OCI-LY3 (cell line): ENCODE results near the gene ZNF516.

Experiments
- H2AFZ ChIP-seq: fragments of 200-600, 300-600 bp; shearing (Covaris generic); 2 replicates; pipeline ENCODE4 v1.6.0; 2014; ENCODE audit warnings: antibody characterized with exemption, low read depth, low read length
- H3K27ac ChIP-seq: fragments of 200-600, 300-600 bp; sonication (generic); 2 replicates; pipeline ENCODE4 v1.5.1; 2014; ENCODE audit warnings: mild to moderate bottlenecking, low read length, moderate library complexity, mixed read lengths
- H3K27me3 ChIP-seq: fragments of 200-600, 300-600 bp; sonication (generic); 2 replicates; pipeline ENCODE4 v1.6.1; 2014; ENCODE audit warnings: low read depth, low read length, mixed read lengths
- H3K36me3 ChIP-seq: fragments of 200-600, 300-600 bp; sonication (generic); replicated peaks from 2 replicates; pipeline ENCODE3; 2014; ENCODE audit warnings: low read depth, low read length, mixed read lengths
- H3K4me1 ChIP-seq: fragments of 300-600, 200-600 bp; sonication (generic); 2 replicates; pipeline ENCODE4 v1.6.1; 2014; ENCODE audit warnings: low read length, mixed read lengths
- H3K4me2 ChIP-seq: fragments of 200-600, 300-600 bp; sonication (generic); 2 replicates; pipeline ENCODE4 v1.6.1; 2014; ENCODE audit warnings: low read length, mixed read lengths
- H3K4me3 ChIP-seq: fragments of 300-600, 200-600 bp; sonication (generic); 2 replicates; pipeline ENCODE4 v1.5.1; 2014; ENCODE audit warnings: antibody characterized with exemption, mild to moderate bottlenecking, low read length, moderate library complexity
- H3K79me2 ChIP-seq: fragments of 300-600, 200-600 bp; shearing (Covaris generic); 2 replicates; pipeline ENCODE4 v1.6.1; 2014; ENCODE audit warnings: mild to moderate bottlenecking, low read length, mixed read lengths
- H3K9ac ChIP-seq: fragments of 300-600, 200-600 bp; shearing (Covaris generic); 2 replicates; pipeline ENCODE4 v1.6.0; 2014; ENCODE audit warnings: mild to moderate bottlenecking, low read length, moderate library complexity
- H3K9me3 ChIP-seq: fragments of 200-600, 300-600 bp; shearing (Covaris generic); 2 replicates; pipeline ENCODE4 v1.6.1; 2014; ENCODE audit warnings: low read length, mixed read lengths; ENCODE audit not compliant: insufficient read depth
- H4K20me1 ChIP-seq: fragments of 200-600, 300-600 bp; sonication (generic); 2 replicates; pipeline ENCODE4 v1.6.1; 2016; ENCODE audit warnings: low read length, mixed read lengths; ENCODE audit not compliant: insufficient read depth
- CTCF ChIP-seq: fragments of 200-600, 300-600 bp; sonication (generic); IDR thresholded peaks from 2 replicates; pipeline ENCODE4 v1.5.1; 2014; ENCODE audit warnings: antibody characterized with exemption, low read length, low read depth
- EZH2phosphoT487 ChIP-seq: fragments of 200-600 bp; shearing (Covaris generic); IDR thresholded peaks from 2 replicates; pipeline ENCODE4 v1.6.1; 2018; ENCODE audit warnings: antibody characterized with exemption, mixed run types, low read depth

Gene ZNF516

GRCh38 chr18:76394780-76395476, 100.1 kb downstream of the ZNF516 start:
- Histone ChIP-seq H3K36me3 (no peaks in the 10 kb centered on the region), H3K9ac (no peak overlapping the region), H4K20me1 (no peaks in the 10 kb centered on the region), H3K27ac (no peak overlapping the region), H3K4me3 (no peak overlapping the region), H3K4me2 (no peak overlapping the region), H3K27me3 (0 out of 2 replicates have a peak, but pooled peaks cover 8% of the 10 kb centered on the region), H3K9me3 (no peaks in the 10 kb centered on the region), H3K79me2 (no peaks in the 10 kb centered on the region), H3K4me1 (no peaks in the 10 kb centered on the region), H2AFZ (no peak overlapping the region)
- no peak for TF ChIP-seq EZH2phosphoT487
- TF ChIP-seq CTCF: no peak

- Histone ChIP-seq H3K79me2 (no peaks in the 10 kb centered on the region), H3K27ac (no peak overlapping the region), H4K20me1 (no peaks in the 10 kb centered on the region), H3K36me3 (no peaks in the 10 kb centered on the region), H3K9me3 (no peaks in the 10 kb centered on the region), H3K27me3 (0 out of 2 replicates have a peak, but pooled peaks cover 6% of the 10 kb centered on the region), H3K9ac (no peak overlapping the region), H3K4me1 (no peaks in the 10 kb centered on the region), H3K4me3 (no peak overlapping the region), H3K4me2 (no peak overlapping the region), H2AFZ (no peak overlapping the region)
- TF ChIP-seq CTCF (no peak), EZH2phosphoT487 (no peak)
These were observed 102.7 kb downstream of the ZNF516 start for GRCh38 chr18:76392349-76392748.

- Histone ChIP-seq H3K4me2 (no peak overlapping the region), H3K4me1 (no peaks in the 10 kb centered on the region), H3K9ac (no peak overlapping the region), H3K4me3 (no peak overlapping the region), H3K27me3 (no peaks in the 10 kb centered on the region), H3K79me2 (no peaks in the 10 kb centered on the region), H4K20me1 (no peaks in the 10 kb centered on the region), H3K36me3 (no peaks in the 10 kb centered on the region), H2AFZ (no peak overlapping the region), H3K27ac (no peak overlapping the region), H3K9me3 (no peaks in the 10 kb centered on the region)
- TF ChIP-seq CTCF (no peak), EZH2phosphoT487 (no peak)
These were observed 103.3 kb downstream of the ZNF516 start for GRCh38 chr18:76391746-76392145.

GRCh38 chr18:76391038-76391437, 104.0 kb downstream of the ZNF516 start:
- no peaks in the 10 kb centered on the region for H3K27me3 ChIP-seq
- H4K20me1 ChIP-seq: no peaks in the 10 kb centered on the region
- no peak overlapping the region for H3K27ac ChIP-seq
- TF ChIP-seq EZH2phosphoT487 (no peak), CTCF (no peak)
- no peak overlapping the region for H3K9ac ChIP-seq
- no peak overlapping the region for H3K4me3 ChIP-seq
- no peak overlapping the region for H3K4me2 ChIP-seq
- no peaks in the 10 kb centered on the region for H3K4me1 ChIP-seq
- H2AFZ ChIP-seq: no peak overlapping the region
- H3K36me3 ChIP-seq: no peaks in the 10 kb centered on the region
- no peaks in the 10 kb centered on the region for H3K9me3 ChIP-seq
- no peaks in the 10 kb centered on the region for H3K79me2 ChIP-seq
